Mononuclear cell (primary cell): ENCODE measurements around the gene SPATA31A3. TPM values are rescaled to one million over a fixed set of nuclear protein-coding genes. Genes with fewer than 3 reads are reported as not detected.
"Not testable (repeated sequence)": the region's sequence is repeated elsewhere in the genome, so short reads cannot be mapped to it uniquely, and the experiment has no call there.

Source experiments
- H3K27me3 ChIP-seq: 2 replicates; pipeline ENCODE4 v1.6.0; 2011; ENCODE audit warnings: low read length, control low read depth; ENCODE audit not compliant: insufficient read depth
- H3K4me1 ChIP-seq: 2 replicates; pipeline ENCODE4 v1.5.1; 2011; ENCODE audit warnings: mild to moderate bottlenecking, low read length, control low read depth; ENCODE audit not compliant: insufficient read depth
- H3K4me3 ChIP-seq: 2 replicates; pipeline ENCODE4 v1.5.1; 2011; ENCODE audit warnings: mild to moderate bottlenecking, low read length, moderate library complexity
- H3K9me3 ChIP-seq: 2 replicates; pipeline ENCODE4 v1.5.1; 2011; ENCODE audit warnings: low read depth, mild to moderate bottlenecking, control low read depth, low read length
- total RNA-seq: library from RNA; depleted of rRNA; stranded (reverse); fragments of >200 nt; gene quantifications from one replicate; pipeline ENCODE4 v1.2.3, GENCODE V29; 2012

SPATA31A3 gene
- total RNA-seq, result not detected

GRCh38 chr9:66992450-66992849 is at the start of gene SPATA31A3:
SPATA31A3 (minus strand) TSS chr9:66992550; CDS start chr9:66992521, 29 bp downstream.
- not testable (repeated sequence) for H3K27me3 ChIP-seq, H3K4me1 ChIP-seq

GRCh38 chr9:66952576-66952975 is 39.8 kb downstream of the SPATA31A3 start:
- not testable (repeated sequence) for H3K27me3 ChIP-seq, H3K4me3 ChIP-seq, H3K9me3 ChIP-seq, H3K4me1 ChIP-seq

More at GRCh38 chr9:66992450-66992849, at the start of gene SPATA31A3:
- not testable (repeated sequence) for H3K4me3 ChIP-seq, H3K9me3 ChIP-seq

GRCh38 chr9:66942400-66943155 is 49.8 kb downstream of the SPATA31A3 start:
- not testable (repeated sequence) for H3K9me3 ChIP-seq, H3K27me3 ChIP-seq, H3K4me1 ChIP-seq, H3K4me3 ChIP-seq

GRCh38 chr9:66939878-66940830 is 52.2 kb downstream of the SPATA31A3 start:
- not testable (repeated sequence) for H3K4me3 ChIP-seq, H3K9me3 ChIP-seq, H3K4me1 ChIP-seq, H3K27me3 ChIP-seq

GRCh38 chr9:66938322-66938721 is 54.0 kb downstream of the SPATA31A3 start:
- not testable (repeated sequence) for H3K9me3 ChIP-seq, H3K4me3 ChIP-seq, H3K4me1 ChIP-seq, H3K27me3 ChIP-seq

- not testable (repeated sequence) for H3K9me3 ChIP-seq, H3K4me1 ChIP-seq, H3K27me3 ChIP-seq, H3K4me3 ChIP-seq
These were observed 54.7 kb downstream of the SPATA31A3 start for GRCh38 chr9:66937662-66938061.

Other genes with a start within 250 kb of the SPATA31A3 start
- gene ZNF658, start 91.8 kb downstream of the SPATA31A3 start, total RNA-seq, result 2.1 TPM